Fibroblast of gingiva (primary cell): ENCODE measurements around the gene RAB11FIP3.

Experiments used
- DNase-seq: peaks from one replicate; pipeline ENCODE4 v3.0.0-alpha.2; 2011; ENCODE audit warnings: low read depth

RAB11FIP3 gene

GRCh38 chr16:567373-568256, 142.2 kb downstream of the RAB11FIP3 start:
- no peak for DNase-seq

GRCh38 chr16:568401-569258, 143.2 kb downstream of the RAB11FIP3 start:
- no peak for DNase-seq

- peak; percentile 59 for DNase-seq
These were observed 144.2 kb downstream of the RAB11FIP3 start, which contains the start of gene PIGQ for GRCh38 chr16:569445-570254. Gene PIGQ, plus strand, starts transcription at chr16:569968. Its CDS starts 4,107 bp downstream, at chr16:574075.
